GM12878 (cell line): ENCODE measurements around the gene MARCKSL1. TPM values are rescaled to one million over a fixed set of nuclear protein-coding genes. Genes with fewer than 3 reads are reported as not detected.
A peak's percentile ranks its signal among the peaks of the same experiment; 100 is the strongest.

ENCODE experiments used
- ATAC-seq: fragments of 200-7000 bp; cut with Tn5 transposase; 3 replicates; pipeline ENCODE4 v1.9.1; 2020; ENCODE audit warnings: mild to moderate bottlenecking, moderate library complexity
- BruUV-seq: library from RNA; stranded (reverse); fragments of 400-500 nt; replicated peaks from 2 replicates; lab custom pipeline; 2021; lab: Mats Ljungman, UMichigan
- CTCF ChIA-PET: fragments of 300-600 bp; sonication (Branson Sonifier 250); formaldehyde crosslinking; extraction: SDS; loops from one replicate; lab custom pipeline; 2021; ENCODE audit warnings: inconsistent platforms; lab: Yijun Ruan, JAX
- POLR2A ChIA-PET: fragments of 350-600 bp; formaldehyde crosslinking; extraction: SDS; loops from one replicate; lab custom pipeline; 2021; ENCODE audit warnings: inconsistent platforms; lab: Charles Lee
- RAD21 ChIA-PET: fragments of 300-600 bp; sonication (Branson Sonifier 250); formaldehyde crosslinking; loops from one replicate; lab custom pipeline; 2023; ENCODE audit warnings: antibody characterized with exemption; ENCODE audit not compliant: unreplicated experiment; lab: Charles Lee
- SMC1A ChIA-PET: fragments of 300-600 bp; sonication (Branson Sonifier 250); formaldehyde crosslinking; loops from one replicate; lab custom pipeline; 2023; ENCODE audit not compliant: unreplicated experiment, uncharacterized antibody; lab: Charles Lee
- DNase-seq: peaks from one replicate; pipeline ENCODE4 v3.0.0-alpha.2; 2011; ENCODE audit warnings: low read depth, low spot score
- FAIRE-seq: peaks from 3 replicates; lab custom pipeline; 2011; peaks lifted over from hg19 to GRCh38; lab: Jason Lieb, UNC
- H2AFZ ChIP-seq: 2 replicates; pipeline ENCODE4 v1.6.0; 2011; ENCODE audit warnings: low read depth, low read length, control low read depth; ENCODE audit not compliant: control insufficient read depth
- H3K27ac ChIP-seq: 2 replicates; pipeline ENCODE4 v1.5.1; 2011; ENCODE audit warnings: control low read depth; ENCODE audit not compliant: control insufficient read depth, insufficient read depth
- H3K27me3 ChIP-seq, 2 experiments: replicated peaks in 1 of 2; 2 replicates each; pipeline versions ENCODE4 v1.6.0 to v1.6.1; 2011; ENCODE audit warnings: low read length in 1 of 2; ENCODE audit not compliant: control insufficient read depth in 2 of 2, insufficient read depth in 2 of 2
- H3K36me3 ChIP-seq, 2 experiments: 2 replicates each; pipeline ENCODE4 v1.5.1; 2011; ENCODE audit warnings: low read length in 1 of 2; ENCODE audit not compliant: control insufficient read depth in 2 of 2, insufficient read depth in 2 of 2
- H3K4me1 ChIP-seq: 2 replicates; pipeline ENCODE4 v1.6.1; 2011; ENCODE audit warnings: mild to moderate bottlenecking, low read length, moderate library complexity, mixed read lengths; ENCODE audit not compliant: control insufficient read depth, insufficient read depth
- H3K4me2 ChIP-seq: 2 replicates; pipeline ENCODE4 v1.6.0; 2011; ENCODE audit warnings: control low read depth; ENCODE audit not compliant: control insufficient read depth, insufficient read depth
- H3K4me3 ChIP-seq: fragments of 200-600 bp; sonication (generic); 2 replicates; pipeline ENCODE4 v1.5.1; 2016
- H3K79me2 ChIP-seq: 2 replicates; pipeline ENCODE4 v1.6.0; 2011; ENCODE audit warnings: low read length; ENCODE audit not compliant: control insufficient read depth, insufficient read depth
- H3K9ac ChIP-seq: 2 replicates; pipeline ENCODE4 v1.8.0; 2011; ENCODE audit warnings: low read length, control low read depth, mixed read lengths; ENCODE audit not compliant: control insufficient read depth, insufficient read depth
- H3K9me3 ChIP-seq: replicated peaks from 3 replicates; pipeline ENCODE4 v1.5.1; 2011; ENCODE audit warnings: mild to moderate bottlenecking, low read length; ENCODE audit not compliant: control insufficient read depth, insufficient read depth
- H4K20me1 ChIP-seq: 2 replicates; pipeline ENCODE4 v1.6.0; 2011; ENCODE audit not compliant: control insufficient read depth, insufficient read depth
- JUND ChIP-seq: IDR thresholded peaks from 2 replicates; pipeline ENCODE4 v1.6.1; 2012; ENCODE audit warnings: low read depth, mild to moderate bottlenecking, low read length, improper control_type of control experiment, moderate library complexity
- PBX3 ChIP-seq: IDR thresholded peaks from 2 replicates; pipeline ENCODE4 v1.6.1; 2011; ENCODE audit warnings: mild to moderate bottlenecking, low read depth, low read length, moderate library complexity; ENCODE audit not compliant: insufficient replicate concordance
- SPI1 ChIP-seq: IDR thresholded peaks from 2 replicates; pipeline ENCODE4 v1.6.1; 2011; ENCODE audit warnings: low read depth, mild to moderate bottlenecking, low read length, moderate library complexity, borderline replicate concordance; ENCODE audit not compliant: insufficient read depth
- STAT3 ChIP-seq: IDR thresholded peaks from 2 replicates; pipeline ENCODE4 v1.6.1; 2011; ENCODE audit warnings: low read depth, low read length, improper control_type of control experiment
- WGBS: methylation state at CpG from one replicate; pipeline ENCODE4 v1.1.6; 2016; ENCODE audit warnings: low lambda C conversion rate; ENCODE audit not compliant: insufficient replicate concordance, insufficient coverage; ENCODE audit errors: missing lambda C conversion rate; 5-methylcytosine and 5-hydroxymethylcytosine counted together
- in situ Hi-C: fragments of 300-500 bp; cut with MboI; formaldehyde crosslinking; loops from 9 replicates; pipeline ENCODE4 v1.14.3; 2018; ENCODE audit warnings: mixed read lengths
- intact Hi-C: fragments of 100-400 bp; cut with micrococcal nuclease; formaldehyde crosslinking; loops from one replicate; pipeline ENCODE4 v1.14.2; 2022; ENCODE audit not compliant: unreplicated experiment
- polyA plus RNA-seq, 11 experiments: library from polyadenylated mRNA; depleted of rRNA in 4 of 11; unstranded in 6 of 11; stranded (reverse) in 5 of 11; fragments of >200 nt; fragmentation: Nextera tagmentation in 4 of 11; fragmentation: Illumina TruSeq in 1 of 11; extraction: Ambion mirVana in 4 of 11; extraction: Trizol in 1 of 11; gene quantifications; 1 replicate in 1 of 11; 2 replicates in 10 of 11; pipeline versions ENCODE4 v1.2.1 to v1.2.3, GENCODE V29; 2011 to 2016; ENCODE audit warnings: inconsistent platforms in 2 of 11, missing spikeins in 2 of 11, low read depth in 1 of 11
- total RNA-seq, 4 experiments: library from RNA; depleted of rRNA in 3 of 4; stranded (reverse); fragments of >200 nt in 3 of 4; fragmentation: Illumina TruSeq in 1 of 4; extraction: Trizol in 1 of 4; gene quantifications; 2 replicates each; pipeline versions ENCODE4 v1.2.1 to v1.2.3, GENCODE V29; 2013 to 2021
- TF ChIP-seq, protein P1 (sequence below): IDR thresholded peaks from 2 replicates; pipeline ENCODE4 v1.6.1; 2012; ENCODE audit warnings: low read depth, low read length, improper control_type of control experiment

Gene MARCKSL1
- total and polyA plus RNA-seq, 10 of the 15 experiments (the other 5 are each of a cell fraction or from before 2014, with no cell fraction given), result 14.5 to 225 (median 158) TPM

DNA sequence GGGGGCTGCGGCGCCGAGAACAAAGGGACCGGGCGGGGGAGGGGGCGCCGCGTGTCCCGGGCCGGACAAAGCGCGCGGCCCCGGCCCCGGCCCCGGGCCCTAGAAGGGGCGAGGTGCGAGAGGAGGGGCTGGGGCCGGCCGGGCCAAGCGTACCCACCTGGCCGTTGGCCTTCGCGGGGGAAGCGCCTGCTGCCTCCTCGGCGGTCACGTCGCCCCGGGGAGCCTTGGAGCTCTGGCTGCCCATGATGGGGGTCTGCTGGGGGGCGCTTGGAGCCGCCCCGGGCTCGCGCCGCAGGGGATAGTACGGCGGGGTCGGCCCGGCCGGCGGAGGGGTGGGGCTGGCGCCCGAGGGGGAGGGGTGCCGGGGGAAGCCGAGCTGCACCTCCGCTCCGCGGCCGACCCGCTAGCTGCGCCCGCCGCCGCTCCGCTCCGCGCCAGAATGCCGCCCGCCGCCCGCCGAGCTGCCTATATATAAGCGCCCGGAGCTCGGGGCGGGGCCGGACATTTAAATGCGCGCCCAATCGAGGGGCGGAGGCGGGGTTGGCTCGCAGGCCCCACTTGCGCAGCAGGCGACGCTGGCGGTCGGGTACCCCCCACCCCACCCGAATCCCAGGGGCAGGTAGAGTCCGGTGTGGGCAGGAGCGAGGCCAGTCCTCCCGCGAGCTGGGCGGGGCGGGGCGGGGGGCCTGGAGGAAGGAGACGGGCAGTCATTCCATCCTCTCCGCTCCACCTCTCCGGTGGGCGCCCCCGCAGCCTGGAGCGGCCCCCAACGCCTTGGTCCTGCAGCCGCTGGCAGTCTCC, at the start of gene MARCKSL1 (continued):
- TF ChIP-seq JUND, result no peak
- no peak for TF ChIP-seq PBX3
- no peak for TF ChIP-seq STAT3

DNA sequence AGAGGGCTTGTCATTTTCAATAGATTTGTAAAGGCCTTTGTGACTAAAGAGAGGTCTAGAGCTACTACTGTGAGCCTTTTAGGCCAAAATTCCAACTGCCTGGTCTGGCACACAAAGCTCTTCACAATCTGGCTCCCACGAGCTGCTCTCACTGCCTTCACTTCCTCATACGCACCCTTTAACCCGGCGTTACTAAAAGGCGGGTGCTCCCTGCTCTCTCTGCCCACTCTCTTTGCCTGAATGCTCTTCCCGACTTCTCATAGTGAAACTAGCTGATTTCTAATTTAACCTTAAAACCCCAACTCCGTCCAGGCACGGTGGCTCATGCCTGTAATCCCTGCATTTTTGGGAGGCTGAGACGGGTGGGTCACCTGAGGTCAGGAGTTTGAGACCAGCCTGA, 44.0 kb upstream of the MARCKSL1 start:
- Histone ChIP-seq H3K4me2 (no peak overlapping the region), H3K9me3 (no peaks in the 10 kb centered on the region), H3K36me3 (peaks cover 16 to 20% of the 10 kb centered on the region in 2 experiments)
- intact Hi-C loops, result no loop called here
- peak; percentile 35; the same call in 1 of the 2 replicates for TF ChIP-seq SPI1
- TF ChIP-seq, protein P1, sequence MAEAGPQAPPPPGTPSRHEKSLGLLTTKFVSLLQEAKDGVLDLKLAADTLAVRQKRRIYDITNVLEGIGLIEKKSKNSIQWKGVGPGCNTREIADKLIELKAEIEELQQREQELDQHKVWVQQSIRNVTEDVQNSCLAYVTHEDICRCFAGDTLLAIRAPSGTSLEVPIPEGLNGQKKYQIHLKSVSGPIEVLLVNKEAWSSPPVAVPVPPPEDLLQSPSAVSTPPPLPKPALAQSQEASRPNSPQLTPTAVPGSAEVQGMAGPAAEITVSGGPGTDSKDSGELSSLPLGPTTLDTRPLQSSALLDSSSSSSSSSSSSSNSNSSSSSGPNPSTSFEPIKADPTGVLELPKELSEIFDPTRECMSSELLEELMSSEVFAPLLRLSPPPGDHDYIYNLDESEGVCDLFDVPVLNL, result no peak
- TF ChIP-seq, all 136 proteins: peak for 1
- DNase-seq (no peak), ATAC-seq (0 out of 3 replicates have a peak, but pooled peaks have one; percentile 27), FAIRE-seq (no peak)
- ChIA-PET CTCF (interaction anchor here (1.2 to 1.5 kb wide), 3 partner anchors 24 to 64 kb away, joined by 3 to 4 read pairs (median 3); no protein-coding TSS in a partner anchor), SMC1A (interaction anchor here (1.3 kb wide), 1 partner anchor 164 kb away, joined by 4 read pairs; no protein-coding TSS in a partner anchor), POLR2A (no interaction called here), RAD21 (interaction anchor here (0.6 to 1.2 kb wide), 2 partner anchors 14 to 251 kb away, joined by 3 read pairs; partner anchors contain the start of gene BSDC1)
- Histone ChIP-seq H3K9ac (no peak overlapping the region), H2AFZ (no peak overlapping the region), H3K27me3 (no peaks in the 10 kb centered on the region), H3K27ac (no peak overlapping the region), H3K4me3 (no peak overlapping the region), H3K4me1 (no peaks in the 10 kb centered on the region; the same call in 1 of the 2 replicates), H4K20me1 (no peaks in the 10 kb centered on the region), H3K79me2 (no peaks in the 10 kb centered on the region)
- no TSS peak for BruUV-seq
- WGBS, result 25% methylated on average over 9 of the region's 9 CpGs
- in situ Hi-C loops, result no loop called here
